HT-29 (cell line): Measurements from ENCODE around the gene C10orf90. TPM values are rescaled to one million over a fixed set of nuclear protein-coding genes. Genes with fewer than 3 reads are reported as not detected.
"Not testable (repeated sequence)": the region's sequence is repeated elsewhere in the genome, so short reads cannot be mapped to it uniquely, and the experiment has no call there.

Experiments
- DNase-seq: peaks from one replicate; pipeline ENCODE4 v3.0.0-alpha.2; 2015; ENCODE audit warnings: low spot score
- total RNA-seq: library from RNA; depleted of rRNA; stranded (reverse); fragments of >200 nt; shearing (Covaris generic); gene quantifications from 2 replicates; pipeline ENCODE4 v1.2.3, GENCODE V29; 2014; rRNA removed

Gene C10orf90
- total RNA-seq, 1 experiment from 2014 or later: not detected

DNA sequence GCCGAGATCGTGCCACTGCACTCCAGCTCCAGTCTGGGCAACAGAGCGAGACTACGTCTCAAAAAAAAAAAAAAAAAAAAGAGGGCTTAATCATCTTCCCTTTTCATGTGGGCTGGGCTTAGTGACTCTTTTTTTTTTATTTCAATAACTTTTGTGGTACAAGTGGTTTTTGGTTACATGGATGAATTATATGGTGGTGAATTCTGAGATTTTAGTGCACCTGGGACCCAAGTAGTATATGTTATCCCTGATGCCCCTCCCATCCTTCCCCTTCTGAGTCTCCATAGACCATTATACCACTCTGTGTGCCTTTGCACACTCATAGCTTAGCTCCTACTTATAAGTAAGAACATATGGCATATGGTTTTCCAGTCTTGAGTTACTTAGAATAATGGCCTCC lies 277.4 kb downstream of the C10orf90 start:
- no peak for DNase-seq

GRCh38 chr10:126392469-126392868 lies 278.0 kb downstream of the C10orf90 start:
- DNase-seq: no peak

GRCh38 chr10:126392068-126392467 lies 278.4 kb downstream of the C10orf90 start:
- no peak for DNase-seq

- no peak for DNase-seq
Measured at GRCh38 chr10:126391192-126391885, 279.2 kb downstream of the C10orf90 start.

DNA sequence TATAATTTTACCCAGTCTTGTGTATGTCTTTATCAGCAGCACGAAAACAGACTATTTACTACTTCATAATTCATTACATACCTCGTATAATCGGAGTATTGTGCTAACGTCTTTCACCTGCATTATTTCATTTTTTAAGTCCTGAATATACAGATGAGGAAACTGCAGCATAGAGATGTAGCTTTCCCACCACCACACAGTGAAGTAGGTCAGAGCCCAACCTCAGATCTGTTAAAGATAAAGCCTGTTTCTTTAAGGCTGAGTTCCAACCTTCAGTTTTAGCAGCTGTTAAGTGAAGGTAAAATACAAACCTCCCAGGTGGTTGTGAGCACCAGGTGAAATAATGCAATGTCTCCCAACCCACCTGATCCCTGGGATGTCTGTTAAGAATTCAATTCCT lies 280.2 kb downstream of the C10orf90 start:
- DNase-seq: no peak

DNA sequence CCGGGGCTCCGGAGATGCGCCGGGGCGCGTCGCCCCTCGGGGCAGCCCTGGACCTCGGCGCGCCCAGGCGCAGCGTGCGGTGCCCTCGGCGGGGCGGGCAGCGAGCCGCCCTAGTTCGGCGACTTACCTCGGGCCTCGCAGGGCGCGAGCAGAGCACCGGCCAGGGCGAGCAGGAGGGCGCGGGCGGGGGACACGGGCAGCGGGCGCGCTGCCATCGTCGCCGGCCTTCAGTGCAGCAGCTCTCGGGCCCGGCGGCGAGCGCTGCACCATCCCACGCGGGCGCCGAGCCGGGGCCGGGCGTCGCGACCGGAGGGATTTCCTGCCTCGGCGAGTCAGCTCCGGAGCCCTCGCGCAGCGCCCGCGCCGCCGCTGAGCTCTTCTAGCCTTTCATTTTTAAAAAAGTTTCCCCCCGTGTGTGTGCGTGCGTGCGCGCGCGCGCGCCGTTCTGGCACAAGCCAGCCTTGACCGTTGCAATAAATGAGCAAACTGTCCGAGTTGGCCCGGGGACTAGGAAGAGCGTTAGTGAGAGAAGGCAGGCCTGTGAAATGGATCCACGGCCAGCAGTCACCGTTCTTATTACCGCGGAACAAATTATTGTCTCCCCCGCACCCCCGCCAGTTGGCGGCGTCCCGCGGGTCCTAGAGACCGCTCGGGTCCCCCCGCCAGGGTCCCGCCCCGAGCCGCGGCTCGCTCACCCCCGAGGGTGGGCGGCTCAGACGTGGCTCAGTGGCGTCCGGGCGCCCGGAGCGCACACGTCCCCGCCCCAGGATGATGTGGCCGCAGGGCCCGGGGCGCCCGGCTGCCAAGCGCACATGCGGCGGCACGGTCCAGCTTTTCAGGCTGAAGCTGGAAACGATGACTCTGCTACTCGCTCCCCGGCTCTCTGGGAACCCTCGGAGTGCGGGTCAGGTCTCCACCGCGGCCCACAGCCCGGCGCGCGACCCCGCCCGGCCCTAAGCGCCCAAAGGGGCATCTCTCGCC lies 282.3 kb downstream of the C10orf90 start, which contains the start of gene ADAM12:
Gene ADAM12, minus strand, starts transcription at position 547 of the 981 bp plus-strand sequence. Its CDS starts 332 bp downstream, at position 215.
- DNase-seq: no peak

- DNase-seq: no peak
Measured at GRCh38 chr10:126387041-126387921, 283.2 kb downstream of the C10orf90 start.

DNA sequence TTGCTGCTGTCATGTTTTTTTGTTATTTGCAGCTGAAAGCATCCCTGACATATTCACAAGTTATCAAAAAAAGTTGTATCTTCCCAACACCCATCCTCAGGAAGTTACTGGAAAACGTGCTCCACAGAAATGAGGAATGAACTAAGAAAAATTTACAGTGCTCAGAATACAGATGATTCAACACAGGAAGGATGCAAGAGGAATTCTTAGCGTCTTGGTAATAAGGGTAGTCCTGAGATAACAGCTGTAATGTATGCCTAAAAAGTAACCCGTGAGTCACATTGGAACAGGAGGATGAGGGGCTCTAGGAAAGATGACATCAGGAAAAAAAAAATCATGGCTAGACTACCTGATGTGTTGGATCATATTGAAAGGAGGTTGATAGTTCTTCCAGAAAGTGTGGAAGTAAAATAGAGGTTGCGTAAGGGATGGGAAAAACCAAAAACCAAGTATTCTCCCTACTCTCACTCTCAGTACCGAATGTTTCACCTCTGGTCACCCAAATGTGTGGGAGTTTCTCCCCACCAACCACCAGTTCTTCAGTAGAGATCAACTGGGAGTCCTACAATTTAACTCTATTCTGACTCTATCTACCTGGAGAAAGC lies 286.1 kb downstream of the C10orf90 start:
- DNase-seq: no peak

GRCh38 chr10:126380352-126381076 lies 290.0 kb downstream of the C10orf90 start:
- no peak for DNase-seq

- DNase-seq: not testable (repeated sequence)
Measured at GRCh38 chr10:126379166-126379565, 291.3 kb downstream of the C10orf90 start.

GRCh38 chr10:126376956-126377355 lies 293.5 kb downstream of the C10orf90 start:
- peak; percentile 49 for DNase-seq

DNA sequence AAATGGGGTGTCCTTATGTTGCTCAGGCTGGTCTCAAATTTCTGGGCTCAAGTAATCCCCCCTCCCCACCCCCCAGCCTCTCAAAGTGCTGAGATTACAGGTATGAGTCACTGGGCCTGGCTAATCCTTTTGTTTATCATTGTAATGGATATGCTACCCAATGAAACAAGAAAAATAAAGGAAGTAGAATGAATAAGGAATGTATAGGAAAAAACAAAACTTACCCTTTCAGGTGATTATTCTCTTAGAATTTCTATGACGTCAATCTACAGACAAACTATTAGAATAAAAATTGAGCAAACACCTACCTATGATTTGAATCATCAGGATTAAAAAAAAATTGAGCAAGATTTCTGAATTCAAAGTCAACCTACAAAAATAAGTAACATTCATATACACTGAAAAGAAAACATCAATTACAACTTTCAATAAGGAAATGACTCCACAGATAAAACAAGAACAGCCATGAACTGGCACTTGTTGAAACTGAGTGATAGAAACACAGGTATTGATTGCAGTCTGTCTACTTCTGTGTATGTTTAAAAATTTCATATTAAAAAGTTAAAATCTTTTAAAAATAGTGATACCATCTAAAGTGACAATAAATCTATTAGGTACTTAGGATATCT lies 294.5 kb downstream of the C10orf90 start:
- no peak for DNase-seq

- DNase-seq: no peak
Measured at GRCh38 chr10:126375299-126375698, 295.2 kb downstream of the C10orf90 start.

Other genes starting within 250 kb of the C10orf90 start
- 28.4 and 32.6 TPM in 2 replicates for gene DOCK1, start 234.7 kb upstream of the C10orf90 start, total RNA-seq